ENCODE measurements around the gene RGP1. TPM values are rescaled to one million over a fixed set of nuclear protein-coding genes. Genes with fewer than 3 reads are reported as not detected.

RGP1 gene
- polyA plus RNA-seq, 1 of the 3 experiments (the other 2 are of a cell fraction): 16.1 TPM

GRCh38 chr9:35755071-35755470 is 6.0 kb downstream of the RGP1 start:
- TF ChIP-seq, protein P1, sequence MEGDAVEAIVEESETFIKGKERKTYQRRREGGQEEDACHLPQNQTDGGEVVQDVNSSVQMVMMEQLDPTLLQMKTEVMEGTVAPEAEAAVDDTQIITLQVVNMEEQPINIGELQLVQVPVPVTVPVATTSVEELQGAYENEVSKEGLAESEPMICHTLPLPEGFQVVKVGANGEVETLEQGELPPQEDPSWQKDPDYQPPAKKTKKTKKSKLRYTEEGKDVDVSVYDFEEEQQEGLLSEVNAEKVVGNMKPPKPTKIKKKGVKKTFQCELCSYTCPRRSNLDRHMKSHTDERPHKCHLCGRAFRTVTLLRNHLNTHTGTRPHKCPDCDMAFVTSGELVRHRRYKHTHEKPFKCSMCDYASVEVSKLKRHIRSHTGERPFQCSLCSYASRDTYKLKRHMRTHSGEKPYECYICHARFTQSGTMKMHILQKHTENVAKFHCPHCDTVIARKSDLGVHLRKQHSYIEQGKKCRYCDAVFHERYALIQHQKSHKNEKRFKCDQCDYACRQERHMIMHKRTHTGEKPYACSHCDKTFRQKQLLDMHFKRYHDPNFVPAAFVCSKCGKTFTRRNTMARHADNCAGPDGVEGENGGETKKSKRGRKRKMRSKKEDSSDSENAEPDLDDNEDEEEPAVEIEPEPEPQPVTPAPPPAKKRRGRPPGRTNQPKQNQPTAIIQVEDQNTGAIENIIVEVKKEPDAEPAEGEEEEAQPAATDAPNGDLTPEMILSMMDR (IDR thresholded peaks at IDR 0.05): no peak
- TF ChIP-seq FOSL2 (IDR thresholded peaks at IDR 0.05; ENCODE audit: borderline replicate concordance, low read depth) (no peak), RAD21 (IDR thresholded peaks at IDR 0.05; ENCODE audit: low read length) (no peak), FOXJ3 (CRISPR knock-in tag; IDR thresholded peaks at IDR 0.05) (no peak), USF1 (IDR thresholded peaks at IDR 0.05; ENCODE audit: borderline replicate concordance, low read depth) (no peak), MEF2A (IDR thresholded peaks at IDR 0.05; ENCODE audit: borderline replicate concordance, low read depth) (no peak), RCOR1 (IDR thresholded peaks at IDR 0.05; ENCODE audit: low read length) (no peak), SMC3 (IDR thresholded peaks at IDR 0.05; ENCODE audit: low read depth, low read length) (no peak), YY1 (IDR thresholded peaks at IDR 0.05; ENCODE audit: low read depth) (no peak), TAF1 (IDR thresholded peaks at IDR 0.05; ENCODE audit: borderline replicate concordance, low read depth, low read length) (no peak), ZBTB33 (IDR thresholded peaks at IDR 0.05; ENCODE audit: borderline replicate concordance, low read depth) (no peak), FOXM1 (IDR thresholded peaks at IDR 0.05; ENCODE audit: low read depth) (no peak), TCF12 (IDR thresholded peaks at IDR 0.05) (no peak), NFIC (IDR thresholded peaks at IDR 0.05; ENCODE audit: borderline replicate concordance) (no peak)
- TF ChIP-seq, protein P2, sequence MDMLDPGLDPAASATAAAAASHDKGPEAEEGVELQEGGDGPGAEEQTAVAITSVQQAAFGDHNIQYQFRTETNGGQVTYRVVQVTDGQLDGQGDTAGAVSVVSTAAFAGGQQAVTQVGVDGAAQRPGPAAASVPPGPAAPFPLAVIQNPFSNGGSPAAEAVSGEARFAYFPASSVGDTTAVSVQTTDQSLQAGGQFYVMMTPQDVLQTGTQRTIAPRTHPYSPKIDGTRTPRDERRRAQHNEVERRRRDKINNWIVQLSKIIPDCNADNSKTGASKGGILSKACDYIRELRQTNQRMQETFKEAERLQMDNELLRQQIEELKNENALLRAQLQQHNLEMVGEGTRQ (IDR thresholded peaks at IDR 0.05; ENCODE audit: borderline replicate concordance, low read depth, low read length): no peak
- Histone ChIP-seq H3K36me3 (replicated peaks in 1 of 2; ENCODE audit: control insufficient read depth in 1 of 2, insufficient read depth in 2 of 2, low read length in 1 of 2) (peaks cover 4 to 55% of the 10 kb centered on the region in 2 experiments), H3K79me2 (ENCODE audit: insufficient read depth) (peaks cover 6% of the 10 kb centered on the region; the same call in 1 of the 2 replicates), H3K4me2 (no peak overlapping the region), H3K9me2 (no peaks in the 10 kb centered on the region), H3K9me3 (no peaks in the 10 kb centered on the region), H3K27me3 (ENCODE audit: insufficient read depth) (no peaks in the 10 kb centered on the region), H3K9ac (no peak overlapping the region), H3K27ac (ENCODE audit: low read depth in 2 of 2, low read length in 1 of 2) (no peak overlapping the region), H4K20me1 (ENCODE audit: insufficient read depth) (no peaks in the 10 kb centered on the region), H2AFZ (ENCODE audit: low read depth) (no peak overlapping the region), H3F3A (replicated peaks; ENCODE audit: insufficient read depth) (peaks cover 9% of the 10 kb centered on the region), H3K4me3 (ENCODE audit: low read depth in 2 of 2, low read length in 1 of 2) (no peak overlapping the region), H3K4me1 (ENCODE audit: control insufficient read depth in 1 of 2, insufficient read depth in 2 of 2, low read depth in 1 of 2, low read length in 1 of 2) (peaks cover 13% of the 10 kb centered on the region in 2 experiments; a peak in 3 of 4 replicates)
- no peak for DNase-seq
- 93% methylated on average over 4 of the region's 4 CpGs for WGBS (ENCODE audit: low lambda C conversion rate)
- ChIA-PET CTCF (interaction anchor here (1.2 to 4.2 kb wide), 5 partner anchors 20 to 127 kb away, joined by 3 to 27 read pairs (median 12); no protein-coding TSS in a partner anchor), POLR2A (no interaction called here)
